ENCODE data around the gene PCDHGB5. TPM values are rescaled to one million over a fixed set of nuclear protein-coding genes. Genes with fewer than 3 reads are reported as not detected.

The PCDHGB5 gene
- polyA plus RNA-seq, 1 of the 3 experiments (the other 2 are of a cell fraction): 0.15 TPM

DNA sequence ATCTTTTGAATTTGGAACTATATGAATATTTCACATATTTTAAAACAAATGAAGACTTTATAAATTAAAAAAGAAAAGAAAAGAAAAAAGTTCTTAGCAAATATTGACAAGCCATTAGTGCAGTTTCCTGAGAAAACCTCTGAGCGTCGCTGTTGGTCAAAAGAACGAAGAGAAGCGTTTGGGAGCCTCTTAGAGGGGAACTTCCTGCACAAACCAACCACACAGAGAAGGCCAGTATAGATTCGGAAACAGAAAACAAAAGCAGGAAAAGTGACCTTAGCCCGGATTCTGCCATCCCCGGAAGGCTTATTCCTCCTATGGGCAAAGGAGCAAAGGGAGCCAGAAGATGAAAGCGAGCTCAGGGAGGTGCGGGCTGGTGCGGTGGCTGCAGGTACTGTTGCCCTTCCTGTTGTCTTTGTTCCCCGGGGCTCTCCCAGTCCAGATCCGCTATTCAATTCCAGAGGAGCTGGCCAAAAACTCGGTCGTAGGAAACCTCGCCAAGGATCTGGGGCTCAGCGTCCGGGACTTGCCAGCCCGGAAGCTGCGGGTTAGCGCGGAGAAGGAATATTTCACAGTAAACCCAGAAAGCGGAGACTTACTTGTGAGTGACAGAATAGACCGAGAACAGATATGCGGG is 37.8 kb upstream of the PCDHGB5 start, which contains the start of gene PCDHGB2:
Gene PCDHGB2 (plus strand): TSS at position 205 of the 637 bp plus-strand sequence. CDS start 142 bp downstream, at position 347.
- WGBS (ENCODE audit: low lambda C conversion rate): 44% methylated on average over 23 of the region's 24 CpGs
- H3K9ac ChIP-seq: peak within 1 kb of the TSS; percentile 39; the same call in 1 of the 2 replicates
- peak within 1 kb of the TSS; percentile 68; the same call in 1 of the 2 replicates for H2AFZ ChIP-seq (ENCODE audit: low read depth)

More for the DNA sequence above, 37.8 kb upstream of the PCDHGB5 start, which contains the start of gene PCDHGB2:
- H3K4me3 ChIP-seq (ENCODE audit: low read depth in 2 of 2, low read length in 1 of 2): peak within 1 kb of the TSS; percentile 33 to 42
- no peaks in the 10 kb centered on the region for H3K27me3 ChIP-seq (ENCODE audit: insufficient read depth)
- no peaks in the 10 kb centered on the region for H4K20me1 ChIP-seq (ENCODE audit: insufficient read depth)
- no peak for TF ChIP-seq TAF1 (IDR thresholded peaks at IDR 0.05; ENCODE audit: borderline replicate concordance, low read depth, low read length)
- TF ChIP-seq FOSL2 (IDR thresholded peaks at IDR 0.05; ENCODE audit: borderline replicate concordance, low read depth): no peak
- TF ChIP-seq NRF1 (IDR thresholded peaks at IDR 0.05; ENCODE audit: low read depth, low read length): no peak
- no peak for TF ChIP-seq ELF1 (IDR thresholded peaks at IDR 0.05)
- TF ChIP-seq, protein P1, sequence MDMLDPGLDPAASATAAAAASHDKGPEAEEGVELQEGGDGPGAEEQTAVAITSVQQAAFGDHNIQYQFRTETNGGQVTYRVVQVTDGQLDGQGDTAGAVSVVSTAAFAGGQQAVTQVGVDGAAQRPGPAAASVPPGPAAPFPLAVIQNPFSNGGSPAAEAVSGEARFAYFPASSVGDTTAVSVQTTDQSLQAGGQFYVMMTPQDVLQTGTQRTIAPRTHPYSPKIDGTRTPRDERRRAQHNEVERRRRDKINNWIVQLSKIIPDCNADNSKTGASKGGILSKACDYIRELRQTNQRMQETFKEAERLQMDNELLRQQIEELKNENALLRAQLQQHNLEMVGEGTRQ (IDR thresholded peaks at IDR 0.05; ENCODE audit: borderline replicate concordance, low read depth, low read length): no peak
- TF ChIP-seq MXI1 (IDR thresholded peaks at IDR 0.05; ENCODE audit: low read depth, low read length): no peak
- no peak for TF ChIP-seq GABPA (IDR thresholded peaks at IDR 0.05; ENCODE audit: low read depth)
- no peak for TF ChIP-seq YY1 (IDR thresholded peaks at IDR 0.05; ENCODE audit: low read depth)
- TF ChIP-seq RCOR1 (IDR thresholded peaks at IDR 0.05; ENCODE audit: low read length): no peak
- TF ChIP-seq SIN3A (IDR thresholded peaks at IDR 0.05; ENCODE audit: borderline replicate concordance, low read depth, low read length): no peak
- no peak for TF ChIP-seq EP300 (IDR thresholded peaks at IDR 0.05; ENCODE audit: borderline replicate concordance in 1 of 2, low read depth in 1 of 2, low read length in 1 of 2)
- TF ChIP-seq SMC3 (IDR thresholded peaks at IDR 0.05; ENCODE audit: low read depth, low read length): peak; percentile 33; the same call in 1 of the 2 replicates
- peak; percentile 65 for TF ChIP-seq RAD21 (IDR thresholded peaks at IDR 0.05; ENCODE audit: low read length)
- no peak for TF ChIP-seq MEF2A (IDR thresholded peaks at IDR 0.05; ENCODE audit: borderline replicate concordance, low read depth)
- TF ChIP-seq ZBTB33 (IDR thresholded peaks at IDR 0.05; ENCODE audit: borderline replicate concordance, low read depth): no peak
- no peak for TF ChIP-seq FOXM1 (IDR thresholded peaks at IDR 0.05; ENCODE audit: low read depth)
- TF ChIP-seq POLR2AphosphoS5 (IDR thresholded peaks at IDR 0.05; ENCODE audit: low read depth, low read length): no peak
- TF ChIP-seq, protein P2, sequence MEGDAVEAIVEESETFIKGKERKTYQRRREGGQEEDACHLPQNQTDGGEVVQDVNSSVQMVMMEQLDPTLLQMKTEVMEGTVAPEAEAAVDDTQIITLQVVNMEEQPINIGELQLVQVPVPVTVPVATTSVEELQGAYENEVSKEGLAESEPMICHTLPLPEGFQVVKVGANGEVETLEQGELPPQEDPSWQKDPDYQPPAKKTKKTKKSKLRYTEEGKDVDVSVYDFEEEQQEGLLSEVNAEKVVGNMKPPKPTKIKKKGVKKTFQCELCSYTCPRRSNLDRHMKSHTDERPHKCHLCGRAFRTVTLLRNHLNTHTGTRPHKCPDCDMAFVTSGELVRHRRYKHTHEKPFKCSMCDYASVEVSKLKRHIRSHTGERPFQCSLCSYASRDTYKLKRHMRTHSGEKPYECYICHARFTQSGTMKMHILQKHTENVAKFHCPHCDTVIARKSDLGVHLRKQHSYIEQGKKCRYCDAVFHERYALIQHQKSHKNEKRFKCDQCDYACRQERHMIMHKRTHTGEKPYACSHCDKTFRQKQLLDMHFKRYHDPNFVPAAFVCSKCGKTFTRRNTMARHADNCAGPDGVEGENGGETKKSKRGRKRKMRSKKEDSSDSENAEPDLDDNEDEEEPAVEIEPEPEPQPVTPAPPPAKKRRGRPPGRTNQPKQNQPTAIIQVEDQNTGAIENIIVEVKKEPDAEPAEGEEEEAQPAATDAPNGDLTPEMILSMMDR (IDR thresholded peaks at IDR 0.05): peak; percentile 54
- TF ChIP-seq, protein P3, sequence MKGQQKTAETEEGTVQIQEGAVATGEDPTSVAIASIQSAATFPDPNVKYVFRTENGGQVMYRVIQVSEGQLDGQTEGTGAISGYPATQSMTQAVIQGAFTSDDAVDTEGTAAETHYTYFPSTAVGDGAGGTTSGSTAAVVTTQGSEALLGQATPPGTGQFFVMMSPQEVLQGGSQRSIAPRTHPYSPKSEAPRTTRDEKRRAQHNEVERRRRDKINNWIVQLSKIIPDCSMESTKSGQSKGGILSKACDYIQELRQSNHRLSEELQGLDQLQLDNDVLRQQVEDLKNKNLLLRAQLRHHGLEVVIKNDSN (IDR thresholded peaks at IDR 0.05; ENCODE audit: borderline replicate concordance, low read depth): no peak
- no peak for TF ChIP-seq RXRA (IDR thresholded peaks at IDR 0.05; ENCODE audit: borderline replicate concordance, low read depth)
- TF ChIP-seq, protein P4, sequence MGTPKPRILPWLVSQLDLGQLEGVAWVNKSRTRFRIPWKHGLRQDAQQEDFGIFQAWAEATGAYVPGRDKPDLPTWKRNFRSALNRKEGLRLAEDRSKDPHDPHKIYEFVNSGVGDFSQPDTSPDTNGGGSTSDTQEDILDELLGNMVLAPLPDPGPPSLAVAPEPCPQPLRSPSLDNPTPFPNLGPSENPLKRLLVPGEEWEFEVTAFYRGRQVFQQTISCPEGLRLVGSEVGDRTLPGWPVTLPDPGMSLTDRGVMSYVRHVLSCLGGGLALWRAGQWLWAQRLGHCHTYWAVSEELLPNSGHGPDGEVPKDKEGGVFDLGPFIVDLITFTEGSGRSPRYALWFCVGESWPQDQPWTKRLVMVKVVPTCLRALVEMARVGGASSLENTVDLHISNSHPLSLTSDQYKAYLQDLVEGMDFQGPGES (IDR thresholded peaks at IDR 0.05; ENCODE audit: low read depth, low read length): no peak
- CTCF ChIA-PET: interaction anchor here (0.6 to 1.2 kb wide), 8 partner anchors 35 to 204 kb away, joined by 3 to 14 read pairs (median 3); partner anchors contain the start of gene PCDHB16
- POLR2A ChIA-PET: interaction anchor here (0.7 kb wide), 1 partner anchor 204 kb away, joined by 3 read pairs; no protein-coding TSS in a partner anchor
- peak within 1 kb of the TSS; percentile 22 to 28; a peak in 2 of 4 replicates for H3K27ac ChIP-seq (ENCODE audit: low read depth in 2 of 2, low read length in 1 of 2)
- no peaks in the 10 kb centered on the region for H3K9me2 ChIP-seq
- no peaks in the 10 kb centered on the region for H3K4me1 ChIP-seq (ENCODE audit: control insufficient read depth in 1 of 2, insufficient read depth in 2 of 2, low read depth in 1 of 2, low read length in 1 of 2)
- H3K9me3 ChIP-seq: no peaks in the 10 kb centered on the region; the same call in 1 of the 2 replicates
- DNase-seq: peak; percentile 62
- H3K79me2 ChIP-seq (ENCODE audit: insufficient read depth): no peaks in the 10 kb centered on the region
- H3K4me2 ChIP-seq: 0 out of 2 replicates have a peak within 1 kb of the TSS, but pooled peaks have one; percentile 33
- peaks cover 0 to 4% of the 10 kb centered on the region in 2 experiments for H3K36me3 ChIP-seq (replicated peaks in 1 of 2; ENCODE audit: control insufficient read depth in 1 of 2, insufficient read depth in 2 of 2, low read length in 1 of 2)
- H3F3A ChIP-seq (replicated peaks; ENCODE audit: insufficient read depth): no peaks in the 10 kb centered on the region

Measured in SK-N-SH (cell line).